GM23338 (cell line): ENCODE measurements around the gene TENT4B.

ENCODE experiments used
- CREB1 ChIP-seq: fragments of 250-450 bp; sonication (Bioruptor Pico); IDR thresholded peaks from 2 replicates; pipeline ENCODE4 v1.5.0; 2020; ENCODE audit warnings: low read depth, mild to moderate bottlenecking, moderate library complexity
- EZH2 ChIP-seq: fragments of 200-600 bp; sonication (generic); IDR thresholded peaks from one replicate; pipeline ENCODE4 v1.8.0; 2017; ENCODE audit warnings: antibody characterized with exemption, mild to moderate bottlenecking, low read depth; ENCODE audit not compliant: unreplicated experiment
- EZH2phosphoT487 ChIP-seq: fragments of 200-600 bp; sonication (generic); IDR thresholded peaks from one replicate; pipeline ENCODE4 v1.8.1; 2018; ENCODE audit warnings: antibody characterized with exemption; ENCODE audit not compliant: unreplicated experiment
- NANOG ChIP-seq: IDR thresholded peaks from 2 replicates; pipeline ENCODE4 v1.6.1; 2016; ENCODE audit warnings: antibody characterized with exemption, borderline replicate concordance
- POLR2AphosphoS5 ChIP-seq: IDR thresholded peaks from 2 replicates; pipeline ENCODE4 v1.6.1; 2016; ENCODE audit warnings: antibody characterized with exemption, low read depth
- STAT1 ChIP-seq: IDR thresholded peaks from one replicate; pipeline ENCODE4 v1.6.1; 2016; ENCODE audit warnings: antibody characterized with exemption; ENCODE audit not compliant: unreplicated experiment
- ZNF114 ChIP-seq: fragments of 250-450 bp; sonication (Bioruptor Pico); IDR thresholded peaks from 2 replicates; pipeline ENCODE4 v1.5.0; 2020; ENCODE audit warnings: mild to moderate bottlenecking, moderate library complexity
- TF ChIP-seq, protein P1 (sequence below), 2 experiments: fragments of 200-600 bp in 1 of 2; sonication (generic) in 1 of 2; conservative IDR thresholded peaks; 2 replicates each; pipeline versions ENCODE4 v1.5.1 to v1.6.1; 2016 to 2017; ENCODE audit warnings: antibody characterized with exemption in 2 of 2, low read depth in 2 of 2, mild to moderate bottlenecking in 2 of 2, moderate library complexity in 1 of 2
- TF ChIP-seq, protein P2 (sequence below): IDR thresholded peaks from one replicate; pipeline ENCODE4 v1.6.1; 2018; ENCODE audit warnings: antibody characterized with exemption; ENCODE audit not compliant: unreplicated experiment
- TF ChIP-seq, protein P3 (sequence below): IDR thresholded peaks from 2 replicates; pipeline ENCODE4 v1.6.1; 2016; ENCODE audit warnings: antibody characterized with exemption
- TF ChIP-seq, protein P4 (sequence below): fragments of 250-450 bp; sonication (Bioruptor Pico); IDR thresholded peaks from 2 replicates; pipeline ENCODE4 v1.5.0; 2020; ENCODE audit warnings: mild to moderate bottlenecking, moderate library complexity

DNA sequence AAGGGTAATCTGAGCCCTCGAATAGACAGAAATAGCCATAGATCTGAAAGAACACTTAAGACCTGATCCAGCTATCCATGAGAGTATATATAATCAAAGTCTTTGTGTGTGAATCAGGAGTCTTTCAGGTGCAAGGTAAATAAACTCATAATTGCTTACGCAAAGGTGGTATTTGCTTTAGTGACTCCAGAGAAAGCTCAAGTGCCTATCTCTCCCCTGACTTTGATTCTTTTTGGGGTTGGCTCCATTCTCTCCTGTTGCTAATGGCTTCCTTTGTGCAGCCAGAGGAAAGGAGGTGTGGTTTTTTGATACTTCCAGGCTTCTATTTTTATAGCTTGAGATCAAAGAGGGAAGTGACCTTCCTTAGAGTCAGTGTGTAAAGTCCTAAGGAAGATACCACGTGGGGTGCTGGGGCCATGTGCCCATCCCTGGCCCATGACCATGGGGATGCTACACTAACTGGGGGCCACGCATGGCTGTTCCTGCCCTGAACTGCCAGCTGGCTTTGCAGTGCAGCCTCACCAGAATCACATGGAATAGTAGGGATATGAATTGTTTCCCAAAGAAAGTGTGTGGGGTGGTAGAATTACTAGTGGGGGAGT is 45.8 kb downstream of the TENT4B start:
- TF ChIP-seq, protein P1, sequence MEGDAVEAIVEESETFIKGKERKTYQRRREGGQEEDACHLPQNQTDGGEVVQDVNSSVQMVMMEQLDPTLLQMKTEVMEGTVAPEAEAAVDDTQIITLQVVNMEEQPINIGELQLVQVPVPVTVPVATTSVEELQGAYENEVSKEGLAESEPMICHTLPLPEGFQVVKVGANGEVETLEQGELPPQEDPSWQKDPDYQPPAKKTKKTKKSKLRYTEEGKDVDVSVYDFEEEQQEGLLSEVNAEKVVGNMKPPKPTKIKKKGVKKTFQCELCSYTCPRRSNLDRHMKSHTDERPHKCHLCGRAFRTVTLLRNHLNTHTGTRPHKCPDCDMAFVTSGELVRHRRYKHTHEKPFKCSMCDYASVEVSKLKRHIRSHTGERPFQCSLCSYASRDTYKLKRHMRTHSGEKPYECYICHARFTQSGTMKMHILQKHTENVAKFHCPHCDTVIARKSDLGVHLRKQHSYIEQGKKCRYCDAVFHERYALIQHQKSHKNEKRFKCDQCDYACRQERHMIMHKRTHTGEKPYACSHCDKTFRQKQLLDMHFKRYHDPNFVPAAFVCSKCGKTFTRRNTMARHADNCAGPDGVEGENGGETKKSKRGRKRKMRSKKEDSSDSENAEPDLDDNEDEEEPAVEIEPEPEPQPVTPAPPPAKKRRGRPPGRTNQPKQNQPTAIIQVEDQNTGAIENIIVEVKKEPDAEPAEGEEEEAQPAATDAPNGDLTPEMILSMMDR (conservative IDR thresholded peaks at IDR 0.05; ENCODE audit: low read depth in 2 of 2), result no peak
- TF ChIP-seq EZH2 (no peak), EZH2phosphoT487 (no peak), POLR2AphosphoS5 (no peak), CREB1 (no peak), NANOG (no peak), ZNF114 (CRISPR knock-in tag) (no peak), STAT1 (no peak)
- TF ChIP-seq, protein P2, sequence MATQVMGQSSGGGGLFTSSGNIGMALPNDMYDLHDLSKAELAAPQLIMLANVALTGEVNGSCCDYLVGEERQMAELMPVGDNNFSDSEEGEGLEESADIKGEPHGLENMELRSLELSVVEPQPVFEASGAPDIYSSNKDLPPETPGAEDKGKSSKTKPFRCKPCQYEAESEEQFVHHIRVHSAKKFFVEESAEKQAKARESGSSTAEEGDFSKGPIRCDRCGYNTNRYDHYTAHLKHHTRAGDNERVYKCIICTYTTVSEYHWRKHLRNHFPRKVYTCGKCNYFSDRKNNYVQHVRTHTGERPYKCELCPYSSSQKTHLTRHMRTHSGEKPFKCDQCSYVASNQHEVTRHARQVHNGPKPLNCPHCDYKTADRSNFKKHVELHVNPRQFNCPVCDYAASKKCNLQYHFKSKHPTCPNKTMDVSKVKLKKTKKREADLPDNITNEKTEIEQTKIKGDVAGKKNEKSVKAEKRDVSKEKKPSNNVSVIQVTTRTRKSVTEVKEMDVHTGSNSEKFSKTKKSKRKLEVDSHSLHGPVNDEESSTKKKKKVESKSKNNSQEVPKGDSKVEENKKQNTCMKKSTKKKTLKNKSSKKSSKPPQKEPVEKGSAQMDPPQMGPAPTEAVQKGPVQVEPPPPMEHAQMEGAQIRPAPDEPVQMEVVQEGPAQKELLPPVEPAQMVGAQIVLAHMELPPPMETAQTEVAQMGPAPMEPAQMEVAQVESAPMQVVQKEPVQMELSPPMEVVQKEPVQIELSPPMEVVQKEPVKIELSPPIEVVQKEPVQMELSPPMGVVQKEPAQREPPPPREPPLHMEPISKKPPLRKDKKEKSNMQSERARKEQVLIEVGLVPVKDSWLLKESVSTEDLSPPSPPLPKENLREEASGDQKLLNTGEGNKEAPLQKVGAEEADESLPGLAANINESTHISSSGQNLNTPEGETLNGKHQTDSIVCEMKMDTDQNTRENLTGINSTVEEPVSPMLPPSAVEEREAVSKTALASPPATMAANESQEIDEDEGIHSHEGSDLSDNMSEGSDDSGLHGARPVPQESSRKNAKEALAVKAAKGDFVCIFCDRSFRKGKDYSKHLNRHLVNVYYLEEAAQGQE, result no peak
- TF ChIP-seq, protein P3, sequence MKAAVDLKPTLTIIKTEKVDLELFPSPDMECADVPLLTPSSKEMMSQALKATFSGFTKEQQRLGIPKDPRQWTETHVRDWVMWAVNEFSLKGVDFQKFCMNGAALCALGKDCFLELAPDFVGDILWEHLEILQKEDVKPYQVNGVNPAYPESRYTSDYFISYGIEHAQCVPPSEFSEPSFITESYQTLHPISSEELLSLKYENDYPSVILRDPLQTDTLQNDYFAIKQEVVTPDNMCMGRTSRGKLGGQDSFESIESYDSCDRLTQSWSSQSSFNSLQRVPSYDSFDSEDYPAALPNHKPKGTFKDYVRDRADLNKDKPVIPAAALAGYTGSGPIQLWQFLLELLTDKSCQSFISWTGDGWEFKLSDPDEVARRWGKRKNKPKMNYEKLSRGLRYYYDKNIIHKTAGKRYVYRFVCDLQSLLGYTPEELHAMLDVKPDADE, result no peak
- TF ChIP-seq, protein P4, sequence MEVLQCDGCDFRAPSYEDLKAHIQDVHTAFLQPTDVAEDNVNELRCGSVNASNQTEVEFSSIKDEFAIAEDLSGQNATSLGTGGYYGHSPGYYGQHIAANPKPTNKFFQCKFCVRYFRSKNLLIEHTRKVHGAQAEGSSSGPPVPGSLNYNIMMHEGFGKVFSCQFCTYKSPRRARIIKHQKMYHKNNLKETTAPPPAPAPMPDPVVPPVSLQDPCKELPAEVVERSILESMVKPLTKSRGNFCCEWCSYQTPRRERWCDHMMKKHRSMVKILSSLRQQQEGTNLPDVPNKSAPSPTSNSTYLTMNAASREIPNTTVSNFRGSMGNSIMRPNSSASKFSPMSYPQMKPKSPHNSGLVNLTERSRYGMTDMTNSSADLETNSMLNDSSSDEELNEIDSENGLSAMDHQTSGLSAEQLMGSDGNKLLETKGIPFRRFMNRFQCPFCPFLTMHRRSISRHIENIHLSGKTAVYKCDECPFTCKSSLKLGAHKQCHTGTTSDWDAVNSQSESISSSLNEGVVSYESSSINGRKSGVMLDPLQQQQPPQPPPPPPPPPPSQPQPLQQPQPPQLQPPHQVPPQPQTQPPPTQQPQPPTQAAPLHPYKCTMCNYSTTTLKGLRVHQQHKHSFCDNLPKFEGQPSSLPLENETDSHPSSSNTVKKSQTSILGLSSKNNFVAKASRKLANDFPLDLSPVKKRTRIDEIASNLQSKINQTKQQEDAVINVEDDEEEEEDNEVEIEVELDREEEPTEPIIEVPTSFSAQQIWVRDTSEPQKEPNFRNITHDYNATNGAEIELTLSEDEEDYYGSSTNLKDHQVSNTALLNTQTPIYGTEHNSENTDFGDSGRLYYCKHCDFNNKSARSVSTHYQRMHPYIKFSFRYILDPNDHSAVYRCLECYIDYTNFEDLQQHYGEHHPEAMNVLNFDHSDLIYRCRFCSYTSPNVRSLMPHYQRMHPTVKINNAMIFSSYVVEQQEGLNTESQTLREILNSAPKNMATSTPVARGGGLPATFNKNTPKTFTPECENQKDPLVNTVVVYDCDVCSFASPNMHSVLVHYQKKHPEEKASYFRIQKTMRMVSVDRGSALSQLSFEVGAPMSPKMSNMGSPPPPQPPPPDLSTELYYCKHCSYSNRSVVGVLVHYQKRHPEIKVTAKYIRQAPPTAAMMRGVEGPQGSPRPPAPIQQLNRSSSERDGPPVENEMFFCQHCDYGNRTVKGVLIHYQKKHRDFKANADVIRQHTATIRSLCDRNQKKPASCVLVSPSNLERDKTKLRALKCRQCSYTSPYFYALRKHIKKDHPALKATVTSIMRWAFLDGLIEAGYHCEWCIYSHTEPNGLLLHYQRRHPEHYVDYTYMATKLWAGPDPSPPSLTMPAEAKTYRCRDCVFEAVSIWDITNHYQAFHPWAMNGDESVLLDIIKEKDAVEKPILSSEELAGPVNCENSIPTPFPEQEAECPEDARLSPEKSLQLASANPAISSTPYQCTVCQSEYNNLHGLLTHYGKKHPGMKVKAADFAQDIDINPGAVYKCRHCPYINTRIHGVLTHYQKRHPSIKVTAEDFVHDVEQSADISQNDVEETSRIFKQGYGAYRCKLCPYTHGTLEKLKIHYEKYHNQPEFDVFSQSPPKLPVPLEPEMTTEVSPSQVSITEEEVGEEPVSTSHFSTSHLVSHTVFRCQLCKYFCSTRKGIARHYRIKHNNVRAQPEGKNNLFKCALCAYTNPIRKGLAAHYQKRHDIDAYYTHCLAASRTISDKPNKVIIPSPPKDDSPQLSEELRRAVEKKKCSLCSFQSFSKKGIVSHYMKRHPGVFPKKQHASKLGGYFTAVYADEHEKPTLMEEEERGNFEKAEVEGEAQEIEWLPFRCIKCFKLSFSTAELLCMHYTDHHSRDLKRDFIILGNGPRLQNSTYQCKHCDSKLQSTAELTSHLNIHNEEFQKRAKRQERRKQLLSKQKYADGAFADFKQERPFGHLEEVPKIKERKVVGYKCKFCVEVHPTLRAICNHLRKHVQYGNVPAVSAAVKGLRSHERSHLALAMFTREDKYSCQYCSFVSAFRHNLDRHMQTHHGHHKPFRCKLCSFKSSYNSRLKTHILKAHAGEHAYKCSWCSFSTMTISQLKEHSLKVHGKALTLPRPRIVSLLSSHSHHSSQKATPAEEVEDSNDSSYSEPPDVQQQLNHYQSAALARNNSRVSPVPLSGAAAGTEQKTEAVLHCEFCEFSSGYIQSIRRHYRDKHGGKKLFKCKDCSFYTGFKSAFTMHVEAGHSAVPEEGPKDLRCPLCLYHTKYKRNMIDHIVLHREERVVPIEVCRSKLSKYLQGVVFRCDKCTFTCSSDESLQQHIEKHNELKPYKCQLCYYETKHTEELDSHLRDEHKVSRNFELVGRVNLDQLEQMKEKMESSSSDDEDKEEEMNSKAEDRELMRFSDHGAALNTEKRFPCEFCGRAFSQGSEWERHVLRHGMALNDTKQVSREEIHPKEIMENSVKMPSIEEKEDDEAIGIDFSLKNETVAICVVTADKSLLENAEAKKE (CRISPR knock-in tag), result no peak
